NCI-H526 (cell line): ENCODE results near the gene PLVAP.

Source experiments
- DNase-seq, 2 experiments: peaks; one replicate each; lab custom pipeline; 2025; lab: John Stamatoyannopoulos, UW

Gene PLVAP, protein sequence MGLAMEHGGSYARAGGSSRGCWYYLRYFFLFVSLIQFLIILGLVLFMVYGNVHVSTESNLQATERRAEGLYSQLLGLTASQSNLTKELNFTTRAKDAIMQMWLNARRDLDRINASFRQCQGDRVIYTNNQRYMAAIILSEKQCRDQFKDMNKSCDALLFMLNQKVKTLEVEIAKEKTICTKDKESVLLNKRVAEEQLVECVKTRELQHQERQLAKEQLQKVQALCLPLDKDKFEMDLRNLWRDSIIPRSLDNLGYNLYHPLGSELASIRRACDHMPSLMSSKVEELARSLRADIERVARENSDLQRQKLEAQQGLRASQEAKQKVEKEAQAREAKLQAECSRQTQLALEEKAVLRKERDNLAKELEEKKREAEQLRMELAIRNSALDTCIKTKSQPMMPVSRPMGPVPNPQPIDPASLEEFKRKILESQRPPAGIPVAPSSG

DNA sequence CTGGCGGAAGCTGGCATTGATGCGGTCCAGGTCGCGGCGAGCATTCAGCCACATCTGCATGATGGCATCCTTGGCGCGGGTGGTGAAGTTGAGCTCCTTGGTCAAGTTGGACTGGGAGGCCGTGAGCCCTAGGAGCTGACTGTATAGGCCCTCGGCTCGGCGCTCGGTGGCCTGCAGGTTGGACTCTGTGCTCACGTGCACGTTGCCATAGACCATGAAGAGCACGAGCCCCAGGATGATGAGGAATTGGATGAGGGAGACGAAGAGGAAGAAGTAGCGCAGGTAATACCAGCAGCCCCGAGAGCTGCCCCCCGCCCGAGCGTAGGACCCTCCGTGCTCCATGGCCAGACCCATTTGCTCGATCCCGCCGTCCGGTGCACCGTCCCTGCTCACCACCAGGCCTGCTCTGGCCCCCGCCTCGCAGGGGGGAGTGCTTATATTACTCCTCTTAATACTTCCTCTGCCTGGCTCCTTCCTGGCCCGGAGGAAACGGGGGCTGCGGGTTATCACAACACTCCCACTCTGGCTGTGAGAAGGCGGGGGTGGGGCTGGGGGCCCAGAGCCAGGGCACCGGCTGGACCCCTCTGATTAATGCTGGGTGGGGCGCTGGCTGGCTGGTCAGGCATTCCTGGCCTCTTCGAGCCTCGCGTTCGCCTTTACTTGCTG lies at the start of gene PLVAP:
Gene PLVAP (minus strand): TSS at position 408 of the 666 bp plus-strand sequence. CDS start 54 bp downstream, at position 354.
- DNase-seq = no peak

DNA sequence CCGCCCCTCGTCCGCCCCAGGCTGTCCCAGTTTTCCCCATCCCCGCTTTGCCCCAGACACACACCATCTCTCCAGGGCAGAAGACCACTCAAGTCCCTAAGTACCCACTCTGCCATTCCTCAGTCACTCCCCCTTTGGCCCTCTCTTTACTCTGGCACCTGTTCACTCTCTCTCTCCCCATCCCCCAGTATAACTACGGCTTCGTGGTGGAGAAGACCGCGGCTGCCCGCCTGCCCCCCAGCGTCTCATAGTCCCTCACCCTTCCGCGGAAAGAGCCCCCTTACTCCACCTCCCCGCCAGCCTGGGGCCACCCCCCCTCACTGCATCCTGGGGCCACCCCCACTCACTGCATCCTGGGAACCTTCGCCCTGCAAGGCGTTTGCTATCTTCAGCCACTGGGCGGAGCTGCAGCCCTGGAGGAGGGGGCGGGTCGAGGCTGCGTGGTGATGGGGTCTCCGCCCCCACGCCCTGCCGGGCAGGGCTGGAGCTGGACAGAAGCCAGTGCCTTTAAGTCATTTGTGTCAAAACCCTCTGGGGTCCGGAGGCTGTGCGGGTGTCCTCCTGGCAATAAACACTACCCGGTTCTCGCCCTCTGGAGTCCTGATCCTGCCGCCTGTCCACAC lies 47.7 kb upstream of the PLVAP start:
- peak in 1 of 2 experiments; percentile 56 for DNase-seq

DNA sequence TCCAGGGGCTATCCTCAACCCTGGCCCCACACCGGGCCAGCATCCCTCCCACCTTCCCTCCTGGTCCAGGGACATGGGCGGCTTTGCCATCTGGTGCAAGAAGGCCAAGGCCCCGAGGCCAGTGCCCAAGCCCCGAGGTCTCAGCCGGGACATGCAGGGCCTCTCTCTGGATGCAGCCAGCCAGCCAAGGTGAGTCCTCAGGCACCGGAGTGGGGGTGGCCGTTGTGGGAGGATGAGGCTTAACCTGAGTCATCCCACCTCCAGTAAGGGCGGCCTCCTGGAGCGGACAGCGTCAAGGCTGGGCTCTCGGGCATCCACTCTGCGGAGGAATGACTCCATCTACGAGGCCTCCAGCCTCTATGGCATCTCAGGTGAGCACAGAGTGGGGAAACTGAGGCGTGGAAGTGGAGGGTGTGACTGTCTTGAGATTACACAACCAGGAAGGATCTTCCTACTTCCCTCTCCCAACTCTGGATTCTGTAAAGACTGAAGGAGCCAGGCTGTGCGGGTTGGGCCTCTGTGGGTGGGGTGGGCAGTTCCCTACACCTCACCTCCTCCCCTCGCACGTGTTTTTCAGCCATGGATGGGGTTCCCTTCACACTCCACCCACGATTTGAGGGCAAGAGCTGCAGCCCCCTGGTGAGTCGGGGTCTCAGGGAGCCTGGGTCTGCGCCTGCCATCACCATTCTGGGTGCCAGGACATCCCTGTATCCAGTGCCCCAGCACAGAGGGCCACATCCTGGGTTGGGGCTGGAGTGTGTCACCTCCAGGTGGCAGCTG lies 46.5 kb upstream of the PLVAP start:
- no peak for DNase-seq

DNA sequence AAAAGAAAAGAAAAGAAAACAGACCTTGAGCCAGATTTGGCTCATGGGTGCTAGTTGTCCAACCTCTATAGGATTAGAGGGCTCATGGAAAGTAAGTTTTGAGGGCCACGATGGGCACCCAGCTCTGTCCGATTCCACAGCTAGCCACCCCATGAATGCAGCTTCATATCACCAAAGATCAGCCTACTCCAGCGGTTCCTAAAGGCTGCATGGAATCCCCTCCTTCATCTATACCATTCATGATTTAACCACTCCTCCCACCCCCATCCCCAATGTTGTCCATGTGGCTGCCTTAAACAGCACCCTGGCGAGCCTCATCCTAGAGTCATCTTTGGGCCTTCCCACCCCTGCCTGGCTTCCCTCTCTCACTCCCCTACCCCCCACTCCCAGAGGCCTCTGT lies 44.8 kb upstream of the PLVAP start:
- no peak for DNase-seq

DNA sequence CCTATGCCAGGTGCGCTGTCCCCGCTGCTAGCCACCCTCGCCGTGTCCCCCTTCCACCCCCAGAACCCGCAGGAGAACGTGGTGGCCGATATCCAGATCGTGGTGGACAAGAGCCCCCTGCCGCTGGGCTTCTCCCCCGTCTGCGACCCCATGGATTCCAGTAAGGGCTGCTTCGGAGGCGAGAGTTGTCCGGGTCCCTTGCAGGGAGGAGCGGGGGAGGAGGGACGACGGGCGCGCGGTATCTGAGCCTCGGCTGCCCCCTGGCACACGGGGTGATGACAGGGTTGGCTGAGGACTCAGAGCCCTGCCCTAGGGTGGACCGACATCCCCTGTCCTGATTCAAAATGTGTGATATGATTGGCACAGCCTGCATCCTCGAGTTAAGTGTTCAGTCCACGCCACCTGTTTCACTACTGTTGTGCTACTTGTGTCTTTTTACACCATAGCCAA lies 43.4 kb upstream of the PLVAP start:
- peak in 1 of 2 experiments; percentile 17 for DNase-seq

DNA sequence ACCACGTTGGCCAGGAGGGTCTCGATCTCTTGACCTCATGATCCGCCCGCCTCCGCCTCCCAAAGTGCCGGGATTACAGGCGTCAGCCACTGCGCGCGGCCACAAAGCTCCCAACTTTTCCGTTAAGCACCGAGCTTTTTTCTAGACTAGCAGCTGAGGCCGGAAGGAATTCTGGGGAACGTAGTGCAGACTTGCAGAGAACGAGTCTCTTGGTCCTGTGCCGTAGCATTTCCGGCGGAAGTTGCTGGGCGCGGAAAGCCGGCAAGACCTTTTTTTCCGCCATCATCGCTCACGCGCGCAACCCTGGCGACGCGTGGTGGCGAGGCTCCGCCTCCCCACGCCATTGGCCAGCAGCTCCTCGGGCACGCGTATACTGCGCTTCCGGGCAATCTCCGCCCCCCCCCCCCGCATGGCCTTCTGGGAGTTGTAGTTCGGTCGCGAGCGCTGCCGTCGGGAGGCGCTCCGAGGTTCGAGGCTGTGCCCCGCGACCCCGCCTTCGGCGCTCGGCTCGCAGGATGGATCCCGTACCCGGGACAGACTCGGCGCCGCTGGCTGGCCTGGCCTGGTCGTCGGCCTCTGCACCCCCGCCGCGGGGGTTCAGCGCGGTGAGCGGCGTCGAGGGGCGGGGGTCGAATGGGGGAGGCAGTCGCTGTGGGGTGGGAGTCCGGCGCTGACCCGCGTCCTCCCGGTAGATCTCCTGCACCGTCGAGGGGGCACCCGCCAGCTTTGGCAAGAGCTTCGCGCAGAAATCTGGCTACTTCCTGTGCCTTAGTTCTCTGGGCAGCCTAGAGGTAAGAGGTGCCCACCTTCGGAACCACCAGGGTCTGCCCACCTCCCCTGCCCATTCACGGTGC lies 42.7 kb upstream of the PLVAP start, which contains the start of gene MVB12A:
Gene MVB12A (plus strand): TSS at position 427 of the 854 bp plus-strand sequence. CDS start 89 bp downstream, at position 516.
- peak; percentile 91 to 96 for DNase-seq

DNA sequence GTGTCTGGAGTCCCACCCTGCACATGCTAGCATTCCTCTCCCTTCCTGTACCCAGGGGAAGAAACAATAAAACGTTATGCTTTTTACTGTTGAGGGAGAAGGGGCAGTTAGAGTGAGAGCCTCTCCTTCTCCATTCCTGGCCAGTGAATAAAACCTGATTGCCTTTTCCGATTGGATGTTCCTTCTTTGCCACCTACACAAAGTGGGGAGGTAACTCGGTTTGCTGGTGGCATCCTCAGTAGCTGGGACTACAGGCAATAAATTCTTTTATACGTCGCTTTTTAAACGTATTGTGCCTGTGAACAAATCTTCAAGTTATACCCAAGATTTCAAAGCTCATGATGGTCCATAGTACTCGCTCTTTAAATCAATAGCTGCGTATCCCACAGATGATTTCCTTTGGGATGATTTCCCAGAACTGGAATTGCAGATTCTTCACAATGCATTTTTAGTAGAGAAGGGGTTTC lies 42.0 kb upstream of the PLVAP start:
- DNase-seq = no peak

DNA sequence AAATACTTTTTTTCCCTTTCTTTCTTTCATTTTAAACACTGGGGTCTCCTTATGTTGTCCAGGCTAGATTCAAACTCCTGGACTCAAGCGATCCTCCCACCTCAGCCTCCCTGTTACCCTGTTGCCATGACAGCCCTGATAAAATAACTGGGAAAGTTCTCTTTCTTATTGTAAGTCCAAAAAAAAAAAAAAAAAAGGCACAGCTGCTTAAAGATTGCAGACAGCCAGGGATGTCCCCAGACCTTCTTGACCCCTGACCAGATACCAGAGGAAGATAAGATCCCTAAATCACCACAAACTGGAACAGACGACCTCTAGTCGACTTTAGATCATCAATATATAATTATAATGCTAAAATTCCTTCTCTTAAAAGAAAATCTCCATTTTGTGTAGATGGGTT lies 41.6 kb upstream of the PLVAP start:
- DNase-seq = no peak

DNA sequence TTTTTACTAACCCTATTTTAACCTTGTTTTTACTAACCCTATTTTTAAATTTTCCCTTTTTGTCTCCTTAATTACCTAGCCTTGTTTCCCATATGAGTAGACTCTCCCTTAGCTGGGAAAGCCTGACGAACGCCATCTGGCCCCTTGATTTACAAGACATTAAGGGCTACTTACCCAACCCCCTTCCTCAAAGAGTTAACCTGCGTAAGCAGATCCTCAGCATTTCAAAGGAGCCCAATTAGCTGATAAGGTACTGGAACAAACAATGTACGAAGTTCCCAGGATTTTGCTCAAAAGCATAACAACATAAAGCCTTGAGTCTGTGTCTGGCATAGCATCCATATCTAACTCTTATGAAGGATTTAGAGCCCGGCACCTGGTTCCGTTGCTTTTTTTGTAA lies 38.0 kb upstream of the PLVAP start:
- no peak for DNase-seq

DNA sequence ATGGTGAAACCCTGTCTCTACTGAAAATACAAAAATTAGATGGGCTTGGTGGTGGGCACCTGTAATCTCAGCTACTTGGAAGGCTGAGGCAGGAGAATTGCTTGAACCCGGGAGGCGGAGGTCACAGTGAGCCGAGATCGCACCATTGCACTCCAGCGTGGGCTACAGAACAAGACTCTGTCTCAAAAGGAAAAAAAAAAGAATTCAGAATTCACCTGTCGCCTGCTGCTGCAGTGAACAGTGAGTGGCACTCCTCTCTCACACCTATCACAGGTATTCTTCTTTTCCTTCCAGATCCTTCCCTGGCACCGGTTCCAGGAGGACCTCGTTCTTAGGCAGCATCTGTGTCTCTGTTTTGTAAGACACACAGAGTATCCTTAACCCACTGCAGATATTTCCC lies 37.0 kb upstream of the PLVAP start:
- DNase-seq = no peak

DNA sequence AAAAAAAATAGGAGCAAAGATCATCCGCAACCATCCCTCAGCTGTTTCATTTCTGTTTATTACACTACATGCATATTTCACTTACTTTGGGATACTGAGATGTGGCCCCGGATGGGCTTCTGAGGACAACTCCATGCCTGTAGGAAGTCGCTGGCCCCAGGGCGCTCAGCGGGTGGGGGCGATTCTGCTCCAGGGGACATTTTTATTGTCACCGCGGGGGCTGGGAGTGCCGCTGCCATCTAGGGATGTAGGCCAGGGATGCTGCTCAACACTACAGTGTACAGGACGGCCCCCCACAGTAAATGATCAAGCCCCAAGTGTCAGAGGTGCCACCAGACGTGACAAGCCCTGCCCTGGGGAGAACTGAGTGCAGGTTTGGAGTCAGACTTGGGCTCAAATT lies 34.7 kb upstream of the PLVAP start:
- DNase-seq = no peak

DNA sequence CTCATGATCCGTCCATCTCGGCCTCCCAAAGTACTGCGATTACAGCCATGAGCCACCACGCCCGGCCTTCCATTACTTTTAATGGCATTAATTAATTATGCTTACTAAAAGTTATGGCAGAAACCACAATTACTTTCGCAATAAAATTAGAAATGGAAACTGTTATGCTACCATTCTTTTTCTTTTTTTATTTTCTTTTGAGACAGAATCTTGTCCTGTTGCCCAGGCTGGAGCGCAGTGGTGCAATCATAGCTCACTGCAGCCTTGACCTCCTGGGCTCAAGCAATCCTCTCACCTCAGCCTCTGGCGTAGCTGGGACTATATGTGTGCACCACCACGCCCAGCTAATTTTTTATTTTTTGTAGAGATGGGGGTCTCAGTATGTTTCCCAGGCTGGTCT lies 32.8 kb upstream of the PLVAP start:
- DNase-seq = no peak

DNA sequence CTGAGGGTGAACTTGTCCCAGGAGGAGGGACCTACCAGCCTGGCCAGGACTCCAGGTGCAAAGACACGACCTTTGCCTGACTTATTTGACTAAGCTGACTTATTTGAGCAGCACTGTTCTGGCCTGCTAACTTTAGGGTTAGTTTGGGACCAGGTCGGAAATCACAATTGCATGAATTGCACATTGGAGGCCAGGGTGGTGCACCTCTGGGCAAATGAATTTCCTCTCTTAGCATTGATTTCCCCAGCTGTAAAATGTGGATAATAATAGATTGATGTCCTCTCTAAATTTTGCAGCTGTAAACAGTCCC lies 29.7 kb upstream of the PLVAP start:
- DNase-seq = peak in 1 of 2 experiments; percentile 10

DNA sequence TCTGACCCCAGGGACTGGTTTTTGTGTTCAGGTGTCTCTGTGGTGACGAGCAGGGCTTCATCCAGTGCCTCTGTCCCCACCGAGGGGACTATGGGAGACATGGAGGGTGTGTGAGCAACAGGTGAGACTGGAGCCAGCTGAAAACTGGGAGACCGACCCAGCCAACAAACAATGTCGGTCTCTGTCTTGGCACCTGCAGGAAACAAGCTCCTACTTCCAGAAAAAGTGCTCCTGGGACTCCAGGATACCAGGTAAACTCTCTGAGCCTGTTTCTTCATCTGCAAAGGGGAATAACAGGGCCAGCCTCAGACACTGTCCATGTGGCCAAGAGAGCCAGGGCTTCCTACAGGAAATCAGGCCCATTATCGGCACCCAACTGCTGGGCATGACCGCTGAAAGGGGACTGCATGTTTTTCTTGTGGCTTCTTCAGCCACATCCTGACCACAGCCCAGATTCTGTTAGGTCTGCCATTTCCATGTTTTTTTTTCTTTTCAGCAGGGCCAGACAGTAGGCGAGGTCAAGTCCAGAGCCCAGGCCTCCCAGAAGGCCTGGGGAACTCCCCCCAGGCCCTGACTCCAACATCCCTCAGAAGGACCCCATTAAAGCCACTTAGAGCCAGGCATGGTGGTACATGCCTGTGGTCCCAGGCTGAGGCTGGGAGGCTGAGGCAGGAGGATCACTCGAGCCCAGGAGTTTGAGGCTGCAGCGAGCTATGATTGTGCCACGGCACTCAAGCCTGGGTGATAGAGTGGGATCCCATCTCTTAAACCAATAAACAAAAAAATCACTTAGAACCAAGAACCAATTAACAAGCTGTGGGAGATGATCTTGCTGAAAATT lies 29.1 kb upstream of the PLVAP start:
- DNase-seq = no peak

DNA sequence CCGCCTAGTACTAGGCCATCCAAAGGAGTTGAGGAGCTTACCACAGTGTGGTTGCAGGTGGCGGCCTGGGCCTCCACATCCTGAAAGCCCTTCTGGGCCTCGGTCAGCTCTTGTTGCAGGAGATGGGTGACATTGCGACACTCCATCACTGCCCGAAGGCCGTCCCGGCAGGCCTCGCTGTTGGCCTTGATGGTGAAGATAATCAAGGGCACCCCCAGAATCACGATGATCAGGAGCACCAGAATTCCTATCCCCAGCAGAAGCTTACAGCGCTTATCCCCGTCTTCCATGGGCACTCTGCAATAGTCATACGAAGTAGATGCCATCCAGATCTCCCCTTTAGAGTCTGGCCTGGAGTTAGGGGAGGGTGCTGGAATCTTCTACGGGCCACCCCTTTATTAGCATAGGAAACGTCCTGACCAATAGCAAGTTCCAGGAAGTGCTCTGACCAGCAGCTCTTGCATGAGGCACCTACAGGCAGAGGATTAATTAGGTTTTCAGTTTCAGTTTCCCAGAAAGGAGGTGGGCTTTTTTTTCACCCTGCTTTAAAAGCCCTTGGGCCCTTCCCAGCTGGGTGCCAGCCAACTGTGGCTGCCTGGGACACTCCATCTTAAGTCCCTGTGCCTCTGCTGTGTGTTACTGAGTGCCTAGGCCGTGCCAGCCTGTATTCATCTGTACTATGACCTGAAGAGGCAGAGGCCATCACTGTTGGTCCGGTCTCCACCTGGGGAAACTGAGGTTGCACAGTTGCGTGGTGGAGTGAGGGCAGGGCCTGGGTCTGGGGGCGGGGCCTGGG lies 28.3 kb upstream of the PLVAP start, which contains the start of gene BST2:
Gene BST2 (minus strand): TSS at position 381 of the 796 bp plus-strand sequence. CDS start 55 bp downstream, at position 326.
- no peak for DNase-seq

DNA sequence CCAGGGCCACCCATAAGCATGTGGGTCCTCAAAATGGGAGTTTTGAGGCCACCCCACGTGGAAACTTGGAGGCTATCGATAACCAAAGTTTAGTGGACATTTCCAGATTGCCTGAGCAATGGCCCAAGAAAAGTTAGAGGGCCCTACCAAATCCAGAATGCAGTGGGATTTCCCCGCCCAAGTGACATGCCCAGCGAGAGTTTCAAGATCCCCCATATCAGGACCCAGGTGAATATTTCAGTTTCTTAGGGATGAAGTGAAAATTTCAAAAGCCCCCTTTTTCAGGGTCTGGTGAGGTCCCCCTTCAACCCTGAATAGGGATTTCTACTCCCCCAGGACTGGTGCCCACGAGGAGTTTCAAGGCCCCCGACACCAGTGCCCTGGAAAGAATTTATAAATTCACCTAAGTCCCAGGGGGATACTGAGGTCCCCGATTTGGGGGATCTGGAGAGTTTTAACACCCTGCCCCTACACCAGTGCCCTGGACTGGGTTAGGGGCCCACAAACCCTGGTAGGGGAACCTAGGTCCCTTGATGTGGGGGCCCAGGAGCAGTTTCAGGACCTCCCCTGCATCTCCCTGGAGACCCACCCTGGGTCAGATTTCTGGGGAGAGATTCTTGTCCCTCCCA lies 27.6 kb upstream of the PLVAP start:
- no peak for DNase-seq

DNA sequence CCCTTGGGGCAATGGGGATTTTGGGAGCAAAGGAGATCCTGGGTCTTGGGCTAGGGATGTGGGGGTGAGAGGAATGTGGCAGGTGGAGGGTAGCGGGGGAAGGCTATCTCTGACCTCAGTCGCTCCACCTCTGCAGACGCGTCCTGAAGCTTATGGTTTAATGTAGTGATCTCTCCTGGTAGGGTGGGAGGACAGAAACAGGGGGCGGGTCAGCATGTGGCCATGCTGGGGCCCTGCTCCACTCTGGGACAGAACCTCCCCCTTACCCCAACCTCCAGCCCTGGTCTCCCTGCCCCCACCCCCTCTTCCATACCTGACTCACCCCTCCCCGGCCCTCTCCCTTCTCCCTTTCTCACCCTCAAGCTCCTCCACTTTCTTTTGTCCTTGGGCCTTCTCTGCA lies 26.9 kb upstream of the PLVAP start:
- no peak for DNase-seq

DNA sequence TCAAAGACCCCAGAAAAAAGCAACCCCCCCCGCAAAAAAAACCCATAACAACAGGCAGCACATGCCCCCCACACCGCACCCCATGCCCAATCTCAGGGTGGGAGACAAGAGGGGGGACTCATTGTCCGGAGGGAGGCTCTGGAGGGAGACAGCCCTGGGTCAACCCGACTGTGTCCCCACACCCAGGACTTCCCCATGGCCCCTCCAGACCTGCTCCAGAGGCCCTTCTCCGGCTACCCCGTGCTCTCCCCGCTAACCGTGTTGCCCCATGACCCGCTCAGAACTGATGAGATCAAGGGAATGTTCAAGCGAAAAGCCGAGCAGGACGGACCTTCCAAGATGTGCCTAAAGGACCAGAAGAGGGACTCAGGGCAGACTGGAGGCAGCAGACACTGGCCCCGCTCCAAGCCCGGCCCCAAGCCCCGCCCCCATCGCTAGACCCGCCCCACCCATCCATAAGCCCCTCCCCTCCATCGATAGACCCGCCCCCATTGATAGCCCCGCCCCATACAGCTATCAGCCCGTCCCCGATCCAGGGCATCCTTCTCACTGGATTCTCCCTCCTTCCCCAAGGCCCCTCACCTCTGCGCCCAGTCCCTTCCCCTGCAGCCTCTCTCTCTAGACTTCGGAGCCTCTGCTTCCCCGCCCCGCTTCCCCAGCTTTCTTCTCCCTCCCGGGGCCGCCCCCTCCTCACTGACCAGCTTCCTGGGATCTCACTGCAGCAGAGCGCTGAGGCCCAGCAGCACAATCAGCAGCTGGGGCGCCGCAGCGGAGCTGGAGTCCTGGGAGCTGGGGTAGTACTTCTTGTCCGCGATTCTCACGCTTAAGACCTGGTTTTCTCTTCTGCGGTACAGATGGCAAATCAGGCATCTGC lies 26.1 kb upstream of the PLVAP start:
- DNase-seq = peak in 1 of 2 experiments; percentile 41
